ENCODE measurements around the gene SPATS1.

SPATS1 gene

GRCh38 chr6:44367681-44368080 is 25.2 kb downstream of the SPATS1 start:
- H3K27ac ChIP-seq (replicated peaks): no peak overlapping the region
- DNase-seq (ENCODE audit: low read depth in 1 of 2, low spot score in 1 of 2): no peak
- H3K27me3 ChIP-seq (ENCODE audit: insufficient read depth, poor library complexity, severe bottlenecking): no peaks in the 10 kb centered on the region
- TF ChIP-seq REST (IDR thresholded peaks at IDR 0.05; ENCODE audit: insufficient replicate concordance, low read depth) (no peak), GABPA (IDR thresholded peaks at IDR 0.05; ENCODE audit: low read depth) (no peak), CTCF (IDR thresholded peaks at IDR 0.05; ENCODE audit: insufficient read depth, low read length) (no peak), POLR2AphosphoS5 (IDR thresholded peaks at IDR 0.05; ENCODE audit: low read depth) (no peak), SPI1 (IDR thresholded peaks at IDR 0.05; ENCODE audit: borderline replicate concordance, low read depth) (no peak)
- H3K4me3 ChIP-seq (replicated peaks; ENCODE audit: insufficient read depth, low read length): no peak overlapping the region

GRCh38 chr6:44373051-44373450 is 30.6 kb downstream of the SPATS1 start:
- TF ChIP-seq REST (IDR thresholded peaks at IDR 0.05; ENCODE audit: insufficient replicate concordance, low read depth): no peak
- TF ChIP-seq GABPA (IDR thresholded peaks at IDR 0.05; ENCODE audit: low read depth): no peak
- TF ChIP-seq POLR2AphosphoS5 (IDR thresholded peaks at IDR 0.05; ENCODE audit: low read depth): no peak
- TF ChIP-seq CTCF (IDR thresholded peaks at IDR 0.05; ENCODE audit: insufficient read depth, low read length): no peak
- no peak for TF ChIP-seq SPI1 (IDR thresholded peaks at IDR 0.05; ENCODE audit: borderline replicate concordance, low read depth)
- no peak overlapping the region; the same call in 1 of the 2 replicates for H3K27ac ChIP-seq (replicated peaks)
- H3K4me3 ChIP-seq (replicated peaks; ENCODE audit: insufficient read depth, low read length): no peak overlapping the region
- DNase-seq (ENCODE audit: low read depth in 1 of 2, low spot score in 1 of 2): no peak
- H3K27me3 ChIP-seq (ENCODE audit: insufficient read depth, poor library complexity, severe bottlenecking): no peaks in the 10 kb centered on the region

- TF ChIP-seq REST (IDR thresholded peaks at IDR 0.05; ENCODE audit: insufficient replicate concordance, low read depth): no peak
- no peak for TF ChIP-seq CTCF (IDR thresholded peaks at IDR 0.05; ENCODE audit: insufficient read depth, low read length)
- no peak for TF ChIP-seq POLR2AphosphoS5 (IDR thresholded peaks at IDR 0.05; ENCODE audit: low read depth)
- TF ChIP-seq SPI1 (IDR thresholded peaks at IDR 0.05; ENCODE audit: borderline replicate concordance, low read depth): no peak
- TF ChIP-seq GABPA (IDR thresholded peaks at IDR 0.05; ENCODE audit: low read depth): no peak
- DNase-seq (ENCODE audit: low read depth in 1 of 2, low spot score in 1 of 2): no peak
- H3K4me3 ChIP-seq (replicated peaks; ENCODE audit: insufficient read depth, low read length): no peak overlapping the region
- H3K27me3 ChIP-seq (ENCODE audit: insufficient read depth, poor library complexity, severe bottlenecking): no peaks in the 10 kb centered on the region
- no peak overlapping the region; the same call in 1 of the 2 replicates for H3K27ac ChIP-seq (replicated peaks)
These were observed 31.3 kb downstream of the SPATS1 start for GRCh38 chr6:44373787-44374186.
